Parathyroid adenoma (tissue), 2 donors: ENCODE results near the gene RTCA.

Source experiments
- H2AFZ ChIP-seq: fragments of 300-600 bp; sonication (generic); one replicate; pipeline ENCODE4 v1.7.0; 2017; ENCODE audit warnings: antibody characterized with exemption, mild to moderate bottlenecking
- H3K27ac ChIP-seq: fragments of 300-600 bp; sonication (generic); one replicate; pipeline ENCODE4 v1.7.0; 2017
- H3K27me3 ChIP-seq: fragments of 300-600 bp; sonication (generic); one replicate; pipeline ENCODE4 v1.7.0; 2017; ENCODE audit warnings: low read length; ENCODE audit not compliant: control insufficient read depth, insufficient read depth
- H3K36me3 ChIP-seq: fragments of 300-600 bp; sonication (generic); one replicate; pipeline ENCODE4 v1.7.0; 2017; ENCODE audit warnings: low read length; ENCODE audit not compliant: control insufficient read depth, insufficient read depth
- H3K4me1 ChIP-seq: fragments of 300-600 bp; sonication (generic); one replicate; pipeline ENCODE4 v1.7.0; 2017; ENCODE audit warnings: control low read depth
- H3K4me2 ChIP-seq: fragments of 300-600 bp; sonication (generic); one replicate; pipeline ENCODE4 v1.7.0; 2017; ENCODE audit warnings: low read length
- H3K4me3 ChIP-seq: fragments of 300-600 bp; sonication (generic); one replicate; pipeline ENCODE4 v1.7.0; 2017; ENCODE audit warnings: low read depth, low read length
- H3K79me2 ChIP-seq: fragments of 300-600 bp; sonication (generic); one replicate; pipeline ENCODE4 v1.7.0; 2017; ENCODE audit warnings: control low read depth
- H3K9ac ChIP-seq: fragments of 300-600 bp; sonication (generic); one replicate; pipeline ENCODE4 v1.7.0; 2017; ENCODE audit warnings: mild to moderate bottlenecking
- H3K9me3 ChIP-seq: fragments of 300-600 bp; sonication (generic); one replicate; pipeline ENCODE4 v1.7.0; 2017; ENCODE audit warnings: low read length; ENCODE audit not compliant: control insufficient read depth
- TF ChIP-seq, protein P1 (sequence below): fragments of 300-600 bp; sonication (generic); IDR thresholded peaks from one replicate; pipeline ENCODE4 v1.7.0; 2017; ENCODE audit warnings: antibody characterized with exemption, mild to moderate bottlenecking
- donor health status: primary hyperparathyroidism.

The RTCA gene

GRCh38 chr1:100234432-100234831 lies 31.6 kb upstream of the RTCA start:
- Histone ChIP-seq H3K27ac (no peak overlapping the region), H3K4me2 (no peak overlapping the region), H3K79me2 (no peaks in the 10 kb centered on the region), H3K4me3 (no peak overlapping the region), H3K4me1 (no peaks in the 10 kb centered on the region), H2AFZ (no peak overlapping the region), H3K27me3 (no peaks in the 10 kb centered on the region), H3K9ac (no peak overlapping the region), H3K36me3 (no peaks in the 10 kb centered on the region), H3K9me3 (no peaks in the 10 kb centered on the region)
- TF ChIP-seq, protein P1, sequence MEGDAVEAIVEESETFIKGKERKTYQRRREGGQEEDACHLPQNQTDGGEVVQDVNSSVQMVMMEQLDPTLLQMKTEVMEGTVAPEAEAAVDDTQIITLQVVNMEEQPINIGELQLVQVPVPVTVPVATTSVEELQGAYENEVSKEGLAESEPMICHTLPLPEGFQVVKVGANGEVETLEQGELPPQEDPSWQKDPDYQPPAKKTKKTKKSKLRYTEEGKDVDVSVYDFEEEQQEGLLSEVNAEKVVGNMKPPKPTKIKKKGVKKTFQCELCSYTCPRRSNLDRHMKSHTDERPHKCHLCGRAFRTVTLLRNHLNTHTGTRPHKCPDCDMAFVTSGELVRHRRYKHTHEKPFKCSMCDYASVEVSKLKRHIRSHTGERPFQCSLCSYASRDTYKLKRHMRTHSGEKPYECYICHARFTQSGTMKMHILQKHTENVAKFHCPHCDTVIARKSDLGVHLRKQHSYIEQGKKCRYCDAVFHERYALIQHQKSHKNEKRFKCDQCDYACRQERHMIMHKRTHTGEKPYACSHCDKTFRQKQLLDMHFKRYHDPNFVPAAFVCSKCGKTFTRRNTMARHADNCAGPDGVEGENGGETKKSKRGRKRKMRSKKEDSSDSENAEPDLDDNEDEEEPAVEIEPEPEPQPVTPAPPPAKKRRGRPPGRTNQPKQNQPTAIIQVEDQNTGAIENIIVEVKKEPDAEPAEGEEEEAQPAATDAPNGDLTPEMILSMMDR, result no peak

DNA sequence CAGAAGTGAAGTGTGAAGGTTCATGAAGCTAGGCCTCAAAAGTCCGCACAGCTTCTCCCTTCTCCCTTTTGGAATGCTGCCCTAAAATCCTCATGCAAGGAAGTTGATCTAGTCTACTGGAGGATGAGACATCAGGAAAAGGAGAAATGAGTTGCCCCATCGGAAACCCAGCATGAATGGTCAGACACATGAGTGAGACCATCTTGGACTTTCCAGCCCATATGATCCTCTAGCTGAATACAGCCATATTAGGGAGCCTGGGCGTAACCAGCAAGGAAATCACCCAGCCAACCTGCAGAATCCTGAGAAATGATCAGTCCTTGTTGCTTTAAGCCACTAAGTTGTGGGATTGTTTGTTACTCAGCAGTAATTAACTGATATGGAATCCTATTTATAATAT lies 28.9 kb upstream of the RTCA start:
- H3K9me3 ChIP-seq, result no peaks in the 10 kb centered on the region
- no peak overlapping the region for H3K9ac ChIP-seq
- H3K4me3 ChIP-seq, result no peak overlapping the region
- no peaks in the 10 kb centered on the region for H3K36me3 ChIP-seq
- H3K27ac ChIP-seq, result no peak overlapping the region
- H3K27me3 ChIP-seq, result no peaks in the 10 kb centered on the region
- H3K79me2 ChIP-seq, result no peaks in the 10 kb centered on the region
- H3K4me1 ChIP-seq, result no peaks in the 10 kb centered on the region
- TF ChIP-seq, protein P1, result no peak
- H2AFZ ChIP-seq, result no peak overlapping the region
- no peak overlapping the region for H3K4me2 ChIP-seq

- TF ChIP-seq, protein P1, result no peak
- no peak overlapping the region for H2AFZ ChIP-seq
- no peak overlapping the region for H3K4me3 ChIP-seq
- H3K27ac ChIP-seq, result no peak overlapping the region
- no peaks in the 10 kb centered on the region for H3K27me3 ChIP-seq
- H3K4me1 ChIP-seq, result no peaks in the 10 kb centered on the region
- H3K4me2 ChIP-seq, result no peak overlapping the region
- H3K9ac ChIP-seq, result no peak overlapping the region
- no peaks in the 10 kb centered on the region for H3K9me3 ChIP-seq
- no peaks in the 10 kb centered on the region for H3K36me3 ChIP-seq
- H3K79me2 ChIP-seq, result no peaks in the 10 kb centered on the region
Measured at GRCh38 chr1:100239961-100240360, 26.1 kb upstream of the RTCA start.

DNA sequence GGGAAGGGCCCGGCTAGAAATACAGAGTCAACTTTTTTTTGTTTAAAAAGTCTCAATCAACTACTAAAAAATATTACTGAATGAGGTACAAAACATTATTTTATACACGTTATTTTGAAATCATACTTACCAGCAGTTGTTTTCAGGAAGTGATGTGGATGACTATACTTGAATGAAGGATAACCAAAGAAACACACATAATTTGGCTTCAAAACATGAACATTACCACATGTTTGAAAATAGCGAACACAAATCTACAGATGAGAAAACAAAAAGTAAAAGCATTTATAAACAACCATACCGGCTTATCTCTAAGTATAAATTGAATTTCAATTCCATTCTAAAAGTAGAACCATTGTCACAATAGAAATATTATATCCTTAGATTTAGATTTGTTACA lies 25.4 kb upstream of the RTCA start:
- Histone ChIP-seq H2AFZ (no peak overlapping the region), H3K4me2 (no peak overlapping the region), H3K36me3 (no peaks in the 10 kb centered on the region), H3K27me3 (no peaks in the 10 kb centered on the region), H3K79me2 (no peaks in the 10 kb centered on the region), H3K9me3 (no peaks in the 10 kb centered on the region), H3K4me1 (no peaks in the 10 kb centered on the region), H3K4me3 (no peak overlapping the region), H3K27ac (no peak overlapping the region), H3K9ac (no peak overlapping the region)
- TF ChIP-seq, protein P1, result no peak

DNA sequence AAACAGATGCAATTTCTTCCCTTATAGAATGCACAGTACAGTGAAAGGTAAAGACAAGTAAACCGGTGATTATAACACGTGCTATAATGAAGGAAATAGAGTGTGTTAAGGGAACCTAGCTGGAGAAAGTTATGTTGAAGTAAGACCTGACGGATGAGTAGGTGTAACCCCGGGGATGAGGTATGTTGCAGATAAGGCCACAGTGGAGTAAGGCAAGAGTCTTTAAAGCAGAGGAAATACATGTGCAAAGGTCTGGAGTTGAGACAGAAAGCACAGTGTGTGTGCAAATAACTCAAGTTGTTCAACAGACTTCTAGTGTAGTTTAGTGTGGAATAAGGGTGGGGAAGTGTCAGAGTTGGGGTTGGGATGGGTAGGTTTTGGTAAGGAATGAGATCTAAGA lies 19.3 kb upstream of the RTCA start:
- Histone ChIP-seq H3K27me3 (no peaks in the 10 kb centered on the region), H3K9me3 (no peaks in the 10 kb centered on the region), H3K27ac (no peak overlapping the region), H3K36me3 (no peaks in the 10 kb centered on the region), H3K4me3 (no peak overlapping the region), H3K4me1 (peaks cover 5% of the 10 kb centered on the region), H2AFZ (no peak overlapping the region), H3K79me2 (peaks cover 5% of the 10 kb centered on the region), H3K9ac (no peak overlapping the region), H3K4me2 (no peak overlapping the region)
- TF ChIP-seq, protein P1, result no peak
